Neural cell (in vitro differentiated cells): Measurements from ENCODE around the gene GNAI1. TPM values are rescaled to one million over a fixed set of nuclear protein-coding genes. Genes with fewer than 3 reads are reported as not detected.

Experiments
- H2AFZ ChIP-seq: fragments of 200-600, 300-800 bp; sonication (generic), shearing (Covaris generic); 2 replicates; pipeline ENCODE4 v1.6.0; 2014; ENCODE audit warnings: low read depth, mild to moderate bottlenecking, antibody characterized with exemption, low read length, moderate library complexity
- H3F3A ChIP-seq: fragments of 200-600 bp; shearing (Covaris generic); 2 replicates; pipeline ENCODE4 v1.6.1; 2016; ENCODE audit warnings: mild to moderate bottlenecking, moderate library complexity, mixed read lengths, antibody characterized with exemption, low read length; ENCODE audit not compliant: insufficient read depth, poor library complexity, severe bottlenecking
- H3K27ac ChIP-seq: fragments of 200-600, 300-800 bp; sonication (generic), shearing (Covaris generic); 2 replicates; pipeline ENCODE4 v1.5.1; 2014; ENCODE audit warnings: mild to moderate bottlenecking, low read length, moderate library complexity
- H3K27me3 ChIP-seq: fragments of 300-800, 200-600 bp; sonication (generic), shearing (Covaris generic); 2 replicates; pipeline ENCODE4 v1.6.0; 2014; ENCODE audit warnings: mild to moderate bottlenecking, low read depth, low read length, moderate library complexity; ENCODE audit not compliant: insufficient read depth
- H3K36me3 ChIP-seq: fragments of 300-800, 200-600 bp; sonication (generic), shearing (Covaris generic); 2 replicates; pipeline ENCODE4 v1.5.1; 2014; ENCODE audit warnings: mild to moderate bottlenecking, antibody characterized with exemption, low read length, moderate library complexity; ENCODE audit not compliant: insufficient read depth
- H3K4me2 ChIP-seq: fragments of 300-800, 200-600 bp; sonication (generic), shearing (Covaris generic); 2 replicates; pipeline ENCODE4 v1.6.0; 2014; ENCODE audit warnings: mild to moderate bottlenecking, low read length
- H3K4me3 ChIP-seq: fragments of 300-800, 200-600 bp; sonication (generic), shearing (Covaris generic); 2 replicates; pipeline ENCODE4 v1.5.1; 2014; ENCODE audit warnings: mild to moderate bottlenecking, low read length, moderate library complexity
- H3K79me2 ChIP-seq: fragments of 200-600 bp; shearing (Covaris generic); replicated peaks from 2 replicates; pipeline ENCODE4 v1.6.0; 2014; ENCODE audit warnings: mild to moderate bottlenecking, low read length, moderate library complexity; ENCODE audit not compliant: insufficient read depth
- H3K9ac ChIP-seq: fragments of 300-800, 200-600 bp; sonication (generic), shearing (Covaris generic); 2 replicates; pipeline ENCODE4 v1.6.1; 2016; ENCODE audit warnings: mild to moderate bottlenecking, low read length, mixed read lengths
- H3K9me2 ChIP-seq: fragments of 200-600 bp; shearing (Covaris generic); 2 replicates; pipeline ENCODE4 v1.6.1; 2016; ENCODE audit warnings: mild to moderate bottlenecking, low read length, mixed read lengths; ENCODE audit not compliant: insufficient read depth
- H3K9me3 ChIP-seq: fragments of 200-600, 300-800 bp; sonication (generic), shearing (Covaris generic); 2 replicates; pipeline ENCODE4 v1.6.1; 2016; ENCODE audit warnings: mild to moderate bottlenecking, mixed run types, low read length, moderate library complexity, mixed read lengths
- H4K20me1 ChIP-seq: fragments of 200-600 bp; shearing (Covaris generic); 2 replicates; pipeline ENCODE4 v1.6.1; 2016; ENCODE audit warnings: mild to moderate bottlenecking, mixed run types; ENCODE audit not compliant: insufficient read depth
- CTCF ChIP-seq: fragments of 450-650 bp; IDR thresholded peaks from 2 replicates; pipeline ENCODE4 v1.5.1; 2014; ENCODE audit warnings: antibody characterized with exemption, mild to moderate bottlenecking, moderate library complexity; ENCODE audit not compliant: poor library complexity, severe bottlenecking
- EP300 ChIP-seq: fragments of 450-650 bp; conservative IDR thresholded peaks from 2 replicates; pipeline ENCODE4 v1.6.1; 2014; ENCODE audit warnings: antibody characterized with exemption, mild to moderate bottlenecking, moderate library complexity; ENCODE audit not compliant: poor library complexity, severe bottlenecking
- EZH2 ChIP-seq: fragments of 200-600, 300-800 bp; shearing (Covaris generic), sonication (generic); IDR thresholded peaks from 2 replicates; pipeline ENCODE4 v1.6.1; 2014; ENCODE audit warnings: antibody characterized with exemption, low read length, borderline replicate concordance, mild to moderate bottlenecking; ENCODE audit not compliant: insufficient read depth, poor library complexity, severe bottlenecking
- MXI1 ChIP-seq: fragments of 450-650 bp; conservative IDR thresholded peaks from 2 replicates; pipeline ENCODE4 v1.6.1; 2014; ENCODE audit warnings: antibody characterized with exemption, mild to moderate bottlenecking; ENCODE audit not compliant: poor library complexity, severe bottlenecking
- POLR2AphosphoS5 ChIP-seq: IDR thresholded peaks from 2 replicates; pipeline ENCODE4 v1.6.1; 2012
- RAD21 ChIP-seq: fragments of 450-650 bp; conservative IDR thresholded peaks from 2 replicates; pipeline ENCODE4 v1.6.1; 2014; ENCODE audit warnings: antibody characterized with exemption, mild to moderate bottlenecking, moderate library complexity
- REST ChIP-seq: IDR thresholded peaks from 2 replicates; pipeline ENCODE4 v1.6.1; 2012; ENCODE audit warnings: borderline replicate concordance
- SMC3 ChIP-seq: fragments of 450-650 bp; conservative IDR thresholded peaks from 2 replicates; pipeline ENCODE4 v1.6.1; 2014; ENCODE audit warnings: antibody characterized with exemption, mild to moderate bottlenecking, moderate library complexity; ENCODE audit not compliant: poor library complexity
- TAF1 ChIP-seq: IDR thresholded peaks from 2 replicates; pipeline ENCODE4 v1.6.1; 2012; ENCODE audit warnings: low read depth
- polyA plus RNA-seq: library from polyadenylated mRNA; depleted of rRNA; stranded (reverse); fragments of >200 nt; gene quantifications from 2 replicates; pipeline ENCODE4 v1.2.3, GENCODE V29; 2014

GNAI1 gene
- polyA plus RNA-seq, 1 donor from 2014 or later: 69.3 TPM

GRCh38 chr7:80247891-80248290 is 113.3 kb downstream of the GNAI1 start:
- Histone ChIP-seq H3F3A (no peaks in the 10 kb centered on the region), H2AFZ (no peak overlapping the region), H3K4me3 (no peak overlapping the region), H3K79me2 (no peaks in the 10 kb centered on the region), H3K36me3 (no peaks in the 10 kb centered on the region), H3K27me3 (no peaks in the 10 kb centered on the region), H3K9me2 (no peaks in the 10 kb centered on the region), H3K27ac (no peak overlapping the region), H3K9me3 (no peaks in the 10 kb centered on the region), H3K9ac (no peak overlapping the region), H3K4me2 (no peak overlapping the region), H4K20me1 (no peaks in the 10 kb centered on the region)
- no peak for TF ChIP-seq POLR2AphosphoS5
- no peak for TF ChIP-seq CTCF
- no peak for TF ChIP-seq EZH2
- no peak for TF ChIP-seq RAD21
- TF ChIP-seq MXI1: no peak
- no peak for TF ChIP-seq SMC3

DNA sequence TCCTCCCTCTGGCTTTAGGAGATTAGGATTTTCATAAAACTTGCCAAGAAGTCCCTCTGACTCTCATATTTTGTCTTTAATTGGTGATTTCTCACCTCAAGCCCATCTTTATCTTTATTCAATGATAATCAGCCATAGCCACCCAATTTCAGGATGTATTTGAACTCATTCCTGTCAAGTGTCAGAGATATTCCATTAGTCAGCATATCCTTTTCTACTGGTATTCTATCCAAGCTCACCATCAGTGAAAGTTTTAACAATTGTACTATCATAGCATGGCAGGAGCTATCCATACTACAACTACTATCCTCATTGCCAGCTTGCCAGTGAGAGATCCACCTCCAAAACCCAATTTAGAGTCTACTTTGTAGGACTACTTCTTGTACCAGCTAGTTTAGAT is 114.6 kb downstream of the GNAI1 start:
- Histone ChIP-seq H3K9me3 (no peaks in the 10 kb centered on the region), H3K27me3 (no peaks in the 10 kb centered on the region), H2AFZ (no peak overlapping the region), H3K27ac (no peak overlapping the region), H4K20me1 (no peaks in the 10 kb centered on the region), H3K36me3 (no peaks in the 10 kb centered on the region), H3K79me2 (no peaks in the 10 kb centered on the region), H3K4me3 (no peak overlapping the region), H3K9me2 (no peaks in the 10 kb centered on the region), H3F3A (no peaks in the 10 kb centered on the region), H3K4me2 (no peak overlapping the region), H3K9ac (no peak overlapping the region)
- TF ChIP-seq POLR2AphosphoS5 (no peak), SMC3 (no peak)

GRCh38 chr7:80249619-80250295 is 115.1 kb downstream of the GNAI1 start:
- Histone ChIP-seq H2AFZ (no peak overlapping the region), H4K20me1 (no peaks in the 10 kb centered on the region), H3K9ac (no peak overlapping the region), H3K9me2 (no peaks in the 10 kb centered on the region), H3K27ac (no peak overlapping the region), H3K27me3 (no peaks in the 10 kb centered on the region), H3K4me2 (no peak overlapping the region), H3K36me3 (no peaks in the 10 kb centered on the region), H3F3A (no peaks in the 10 kb centered on the region), H3K9me3 (no peaks in the 10 kb centered on the region), H3K79me2 (no peaks in the 10 kb centered on the region), H3K4me3 (no peak overlapping the region)
- TF ChIP-seq SMC3: no peak
- no peak for TF ChIP-seq TAF1
- no peak for TF ChIP-seq EP300
- no peak for TF ChIP-seq RAD21
- no peak for TF ChIP-seq POLR2AphosphoS5
- no peak for TF ChIP-seq REST
- TF ChIP-seq CTCF: no peak
